ENCODE measurements around the gene MSLN. TPM values are rescaled to one million over a fixed set of nuclear protein-coding genes. Genes with fewer than 3 reads are reported as not detected.

Gene MSLN
- total and polyA plus RNA-seq, 2 of the 8 experiments (the other 6 are each of a cell fraction or from before 2014, with no cell fraction given): 0.28 to 0.50 TPM

GRCh38 chr16:796296-797119, 36.0 kb downstream of the MSLN start:
- Histone ChIP-seq H4K91ac (replicated peaks; ENCODE audit: insufficient read length, low read length) (no peak overlapping the region), H2BK120ac (replicated peaks; ENCODE audit: low read depth, low read length) (no peak overlapping the region), H2BK12ac (ENCODE audit: low read depth, low read length) (no peak overlapping the region), H3K9ac (replicated peaks in 1 of 4; ENCODE audit: extremely low read depth in 1 of 4, low read depth in 3 of 4, low read length in 3 of 4) (no peak overlapping the region), H3K79me1 (ENCODE audit: low read depth, low read length) (0 out of 2 replicates have a peak, but pooled peaks cover 3% of the 10 kb centered on the region), H3K4ac (replicated peaks; ENCODE audit: insufficient read length, low read depth, low read length) (no peak overlapping the region), H3K36me3 (ENCODE audit: control insufficient read depth in 2 of 4, insufficient read depth in 4 of 4, low read length in 3 of 4) (peaks cover under 1 to 44% (median 3%) of the 10 kb centered on the region in 4 experiments; a peak in 6 of 8 replicates), H3K27me3 (replicated peaks in 1 of 4; ENCODE audit: control insufficient read depth in 3 of 4, extremely low read depth in 1 of 4, insufficient read depth in 3 of 4, low read length in 3 of 4) (peaks cover 0 to 9% (median 3%) of the 10 kb centered on the region in 4 experiments; a peak in 5 of 7 replicates), H3K9me3 (ENCODE audit: insufficient read depth in 2 of 2, low read depth in 1 of 2, low read length in 1 of 2) (no peaks in the 10 kb centered on the region), H2BK5ac (ENCODE audit: low read depth, low read length) (no peak overlapping the region), H4K20me1 (replicated peaks in 1 of 2; ENCODE audit: control insufficient read depth in 1 of 2, insufficient read depth in 2 of 2, low read length in 2 of 2) (peaks cover 4 to 20% of the 10 kb centered on the region in 2 experiments), H4K5ac (ENCODE audit: insufficient read length, low read depth, low read length) (no peak overlapping the region), H3K23ac (ENCODE audit: insufficient read length) (no peak overlapping the region), H3K4me2 (ENCODE audit: insufficient read depth in 1 of 2, low read depth in 2 of 2, low read length in 2 of 2) (no peak overlapping the region), H3K14ac (ENCODE audit: insufficient read length) (no peak overlapping the region), H4K8ac (ENCODE audit: extremely low read depth, insufficient read depth, low read length) (peak overlapping the region; percentile 28; the same call in 1 of the 2 replicates), H2AK5ac (ENCODE audit: low read depth, low read length) (no peak overlapping the region), H3K4me1 (replicated peaks in 1 of 4; ENCODE audit: control insufficient read depth in 3 of 4, insufficient read depth in 4 of 4, low read length in 3 of 4) (peaks cover 0 to 17% (median 3%) of the 10 kb centered on the region in 4 experiments; a peak in 4 of 7 replicates), H3K23me2 (ENCODE audit: low read depth, low read length) (peaks cover 3% of the 10 kb centered on the region; the same call in 1 of the 2 replicates), H3K18ac (ENCODE audit: extremely low read depth, low read length) (no peak overlapping the region), H3K79me2 (ENCODE audit: control insufficient read depth in 1 of 2, insufficient read depth in 2 of 2, low read length in 2 of 2) (no peaks in the 10 kb centered on the region), H3K4me3 (ENCODE audit: extremely low read depth in 1 of 4, insufficient read depth in 2 of 4, low read depth in 3 of 4, low read length in 4 of 4) (no peak overlapping the region), H2BK15ac (ENCODE audit: low read length) (no peak overlapping the region), H2AFZ (ENCODE audit: low read length) (no peak overlapping the region), H2BK20ac (ENCODE audit: low read length) (no peak overlapping the region), H3K27ac (ENCODE audit: low read depth, low read length) (no peak overlapping the region), H3K56ac (replicated peaks; ENCODE audit: insufficient read length, low read depth, low read length) (no peak overlapping the region)
- no peak for TF ChIP-seq NRF1 (IDR thresholded peaks at IDR 0.05; ENCODE audit: low read depth, low read length)
- DNase-seq (ENCODE audit: low read depth in 1 of 2, low spot score in 2 of 2) (no peak), FAIRE-seq (no peak)
- ChIA-PET POLR2A (ENCODE audit: partially characterized antibody) (interaction anchor here (0.9 to 1.8 kb wide), 7 partner anchors 8 to 121 kb away, joined by 3 to 6 read pairs (median 5); partner anchors contain the start of genes ANTKMT, CHTF18, RHBDL1 and RPUSD1), CTCF (ENCODE audit: partially characterized antibody) (interaction anchor here (0.8 to 2.8 kb wide), 4 partner anchors 8 to 258 kb away, joined by 3 to 11 read pairs (median 4); no protein-coding TSS in a partner anchor)
- WGBS, 2 experiments (ENCODE audit: extremely low coverage in 1 of 2, insufficient coverage in 1 of 2, insufficient read length in 1 of 2, insufficient replicate concordance in 2 of 2, low coverage in 1 of 2, low lambda C conversion rate in 2 of 2, missing lambda C conversion rate in 1 of 2): 91% methylated on average over 23 of the region's 38 CpGs; no CpG with 5 or more reads in 1 of the 2 experiments
